NCI-H187 (cell line): ENCODE data around the gene PDLIM1.
"Not testable (repeated sequence)": the region's sequence is repeated elsewhere in the genome, so short reads cannot be mapped to it uniquely, and the experiment has no call there.

Experiments
- DNase-seq, 2 experiments: peaks; one replicate each; lab custom pipeline; 2025; lab: John Stamatoyannopoulos, UW

Gene PDLIM1

DNA sequence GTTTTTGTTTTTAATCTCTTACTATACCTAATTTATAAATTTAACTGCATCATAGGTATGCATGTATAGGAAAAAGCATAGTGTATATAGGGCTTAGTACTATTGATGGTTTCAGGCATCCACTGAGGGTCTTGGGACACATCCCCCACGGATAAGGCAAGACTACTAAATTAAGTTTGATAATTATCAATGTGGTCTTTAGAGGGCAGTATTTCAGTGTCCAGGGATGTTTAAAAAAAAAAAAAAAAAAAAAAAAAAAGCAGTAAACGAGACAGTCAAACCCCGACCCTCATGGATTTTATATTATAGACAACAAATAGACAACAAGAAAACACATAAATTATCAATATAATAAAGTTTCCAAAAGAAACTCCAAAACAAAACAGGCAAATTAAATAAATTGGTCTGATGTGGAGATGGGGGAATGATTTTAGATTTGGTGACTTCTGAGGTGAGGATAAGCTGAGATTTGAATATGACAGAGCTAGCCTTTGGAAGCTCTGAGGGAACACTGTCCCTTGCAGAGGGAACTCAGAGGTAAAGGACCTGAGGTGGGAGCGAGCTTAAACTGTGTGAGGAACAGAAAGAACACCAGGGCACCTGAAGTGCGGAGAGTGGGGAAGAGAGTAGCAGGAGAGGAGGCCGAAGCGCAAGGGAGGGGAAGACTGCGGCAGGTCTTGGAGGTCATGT, 82.0 kb downstream of the PDLIM1 start:
- DNase-seq: no peak

DNA sequence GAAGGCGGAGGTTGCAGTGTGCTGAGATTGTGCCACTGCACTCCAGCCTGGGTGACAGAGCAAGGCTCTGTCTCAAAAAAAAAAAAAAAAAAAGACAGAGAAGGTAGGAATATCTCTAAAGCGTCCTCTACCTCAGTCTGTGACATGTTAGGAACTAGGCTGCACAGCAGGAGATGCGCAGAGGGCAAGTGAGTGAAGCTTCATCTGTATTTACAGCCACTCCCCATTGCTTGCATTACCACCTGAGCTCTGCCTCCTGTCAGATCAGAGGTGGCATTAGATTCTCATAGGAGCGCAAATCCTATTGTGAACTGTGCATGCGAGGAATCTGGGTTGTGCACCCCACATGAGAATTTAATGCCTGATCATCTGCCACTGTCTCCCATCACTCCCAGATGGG, 87.9 kb downstream of the PDLIM1 start:
- not testable (repeated sequence) for DNase-seq

DNA sequence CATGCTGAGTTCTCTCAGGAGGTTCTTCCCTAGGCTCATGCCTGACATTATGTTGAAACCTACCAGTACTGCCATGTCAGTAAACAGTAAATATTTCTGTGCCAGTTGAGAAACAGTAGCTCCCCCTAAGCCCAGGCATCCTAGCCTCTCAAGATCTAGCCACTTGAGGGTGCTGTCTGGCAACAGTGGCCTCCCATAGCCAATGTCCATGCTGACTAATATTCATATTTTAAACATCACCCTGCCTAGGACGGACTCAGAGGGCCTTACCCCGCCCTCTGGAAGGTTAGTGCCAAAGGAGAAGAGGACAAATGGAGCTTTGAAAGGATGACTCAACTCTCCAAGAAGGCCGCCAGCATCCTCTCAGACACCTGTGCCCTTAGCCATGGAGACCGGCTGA, 89.1 kb downstream of the PDLIM1 start:
- DNase-seq: no peak

DNA sequence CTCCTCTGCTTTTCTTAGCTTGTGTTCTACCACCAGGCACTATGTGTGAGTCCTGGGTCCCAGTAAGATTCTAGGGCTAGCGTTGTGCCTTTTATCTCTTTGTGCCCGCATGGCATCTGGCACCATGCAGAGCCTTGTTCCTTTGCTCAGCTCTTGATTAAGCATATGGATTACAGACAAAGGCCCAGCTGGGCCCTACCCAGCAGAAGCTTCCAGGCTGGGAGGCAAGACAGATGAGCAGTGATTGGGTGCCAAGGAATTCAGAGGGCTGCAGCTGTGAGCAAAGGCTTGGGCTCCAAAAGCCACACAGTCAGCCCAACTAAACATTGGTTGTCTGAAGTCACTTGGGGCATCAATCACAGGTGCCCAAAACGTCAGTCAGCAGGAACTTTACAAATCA, 94.8 kb downstream of the PDLIM1 start:
- DNase-seq: no peak

DNA sequence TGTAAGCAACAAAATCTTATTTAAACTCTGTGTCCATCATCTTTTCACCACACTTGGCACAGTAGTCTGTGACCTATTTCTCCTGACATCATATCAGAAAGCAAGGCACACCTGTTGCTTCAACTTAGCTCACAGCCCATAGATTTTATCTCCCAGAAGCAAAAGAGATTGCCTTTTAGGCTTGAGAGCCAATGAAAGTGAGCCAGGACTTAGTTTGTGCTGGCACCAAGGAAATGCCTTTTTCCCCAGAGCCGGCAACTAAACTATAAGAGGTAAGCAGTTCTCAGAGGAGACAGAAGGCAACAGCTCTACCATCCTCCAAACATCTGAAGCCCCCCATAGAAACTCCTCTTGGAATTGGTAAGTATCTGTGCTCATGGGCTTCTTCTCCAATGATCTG, 96.9 kb downstream of the PDLIM1 start, which contains the start of gene ACSM6:
Gene ACSM6, plus strand, starts transcription at position 295 of the 400 bp plus-strand sequence. CDS start 248 bp downstream, outside the sequence.
- no peak for DNase-seq

DNA sequence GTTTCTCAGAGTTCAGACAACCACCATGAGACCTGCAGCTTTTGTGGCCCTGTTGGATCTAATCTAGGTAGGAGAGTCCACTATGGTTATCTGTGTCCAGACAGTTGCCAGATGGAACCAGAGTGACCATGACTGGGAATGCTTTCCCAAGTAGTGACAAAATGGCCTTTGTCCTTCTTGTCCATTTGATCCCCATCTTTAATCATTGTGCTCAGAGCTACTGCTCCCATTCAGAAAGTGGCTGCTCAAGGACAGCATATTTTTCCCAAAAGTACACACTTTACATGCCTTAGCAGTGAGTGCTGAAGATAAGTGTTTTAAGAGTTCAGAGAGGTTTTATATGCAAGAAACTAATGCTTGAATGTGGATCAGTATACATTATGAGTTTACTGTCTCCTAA, 102.2 kb downstream of the PDLIM1 start:
- no peak for DNase-seq

DNA sequence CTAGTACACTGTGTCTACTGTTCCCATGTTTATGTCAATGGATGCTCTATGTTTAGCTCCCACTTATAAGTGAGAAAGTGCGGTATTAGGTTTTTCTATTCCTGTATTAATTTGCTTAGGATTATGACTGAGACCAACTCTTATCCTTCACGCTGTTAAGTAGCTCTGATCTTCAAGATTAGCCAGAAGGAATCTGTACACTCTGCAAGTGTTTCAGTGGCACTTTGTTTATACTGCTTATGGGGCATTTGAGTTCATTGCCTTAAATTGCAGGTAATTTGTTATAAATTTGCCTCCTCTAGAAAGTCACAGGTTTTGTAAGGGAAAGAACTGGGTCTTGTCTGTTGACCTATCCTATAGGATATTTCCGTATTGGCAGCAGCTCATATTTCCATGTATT, 103.2 kb downstream of the PDLIM1 start:
- DNase-seq: no peak
